Measurements from ENCODE around the gene EIF4EBP3. TPM values are rescaled to one million over a fixed set of nuclear protein-coding genes. Genes with fewer than 3 reads are reported as not detected.

The EIF4EBP3 gene
- total RNA-seq, 4 donors from 2014 or later, result 7.8 to 25.3 (median 9.2) TPM

DNA sequence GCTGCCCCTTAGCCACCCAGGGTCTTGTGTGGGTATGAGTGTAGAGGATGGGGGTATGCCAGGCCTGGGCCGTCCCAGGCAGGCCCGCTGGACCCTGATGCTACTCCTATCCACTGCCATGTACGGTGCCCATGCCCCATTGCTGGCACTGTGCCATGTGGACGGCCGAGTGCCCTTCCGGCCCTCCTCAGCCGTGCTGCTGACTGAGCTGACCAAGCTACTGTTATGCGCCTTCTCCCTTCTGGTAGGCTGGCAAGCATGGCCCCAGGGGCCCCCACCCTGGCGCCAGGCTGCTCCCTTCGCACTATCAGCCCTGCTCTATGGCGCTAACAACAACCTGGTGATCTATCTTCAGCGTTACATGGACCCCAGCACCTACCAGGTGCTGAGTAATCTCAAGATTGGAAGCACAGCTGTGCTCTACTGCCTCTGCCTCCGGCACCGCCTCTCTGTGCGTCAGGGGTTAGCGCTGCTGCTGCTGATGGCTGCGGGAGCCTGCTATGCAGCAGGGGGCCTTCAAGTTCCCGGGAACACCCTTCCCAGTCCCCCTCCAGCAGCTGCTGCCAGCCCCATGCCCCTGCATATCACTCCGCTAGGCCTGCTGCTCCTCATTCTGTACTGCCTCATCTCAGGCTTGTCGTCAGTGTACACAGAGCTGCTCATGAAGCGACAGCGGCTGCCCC lies 19.8 kb downstream of the EIF4EBP3 start:
- intact Hi-C loops (cut with DNase I), result loop anchor here (5.0 kb wide), 1 partner anchor 70 kb away; the partner anchor contains the start of gene TMCO6
- H3K9me3 ChIP-seq, result no peaks in the 10 kb centered on the region
- no peak for DNase-seq (ENCODE audit: extremely low spot score)
- H3K36me3 ChIP-seq, result peaks cover 0 to 47% (median 38%) of the 10 kb centered on the region in 4 donors
- TF ChIP-seq POLR2AphosphoS5 (IDR thresholded peaks at IDR 0.05), result no peak
- no peak for TF ChIP-seq EP300 (IDR thresholded peaks at IDR 0.05)
- TF ChIP-seq POLR2A (IDR thresholded peaks at IDR 0.05; ENCODE audit: low read depth), result no peak
- TF ChIP-seq, protein P1, sequence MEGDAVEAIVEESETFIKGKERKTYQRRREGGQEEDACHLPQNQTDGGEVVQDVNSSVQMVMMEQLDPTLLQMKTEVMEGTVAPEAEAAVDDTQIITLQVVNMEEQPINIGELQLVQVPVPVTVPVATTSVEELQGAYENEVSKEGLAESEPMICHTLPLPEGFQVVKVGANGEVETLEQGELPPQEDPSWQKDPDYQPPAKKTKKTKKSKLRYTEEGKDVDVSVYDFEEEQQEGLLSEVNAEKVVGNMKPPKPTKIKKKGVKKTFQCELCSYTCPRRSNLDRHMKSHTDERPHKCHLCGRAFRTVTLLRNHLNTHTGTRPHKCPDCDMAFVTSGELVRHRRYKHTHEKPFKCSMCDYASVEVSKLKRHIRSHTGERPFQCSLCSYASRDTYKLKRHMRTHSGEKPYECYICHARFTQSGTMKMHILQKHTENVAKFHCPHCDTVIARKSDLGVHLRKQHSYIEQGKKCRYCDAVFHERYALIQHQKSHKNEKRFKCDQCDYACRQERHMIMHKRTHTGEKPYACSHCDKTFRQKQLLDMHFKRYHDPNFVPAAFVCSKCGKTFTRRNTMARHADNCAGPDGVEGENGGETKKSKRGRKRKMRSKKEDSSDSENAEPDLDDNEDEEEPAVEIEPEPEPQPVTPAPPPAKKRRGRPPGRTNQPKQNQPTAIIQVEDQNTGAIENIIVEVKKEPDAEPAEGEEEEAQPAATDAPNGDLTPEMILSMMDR (IDR thresholded peaks at IDR 0.05), result no peak
- peak overlapping the region in 1 of 4 donors; percentile 39 for H3K27ac ChIP-seq (replicated peaks in 1 of 4)
- H3K27me3 ChIP-seq, result no peaks in the 10 kb centered on the region
- H3K4me3 ChIP-seq, result no peak overlapping the region
- peaks cover 70 to 86% (median 79%) of the 10 kb centered on the region in 4 donors for H3K4me1 ChIP-seq
- 96% methylated on average over 13 of the region's 22 CpGs for WGBS

DNA sequence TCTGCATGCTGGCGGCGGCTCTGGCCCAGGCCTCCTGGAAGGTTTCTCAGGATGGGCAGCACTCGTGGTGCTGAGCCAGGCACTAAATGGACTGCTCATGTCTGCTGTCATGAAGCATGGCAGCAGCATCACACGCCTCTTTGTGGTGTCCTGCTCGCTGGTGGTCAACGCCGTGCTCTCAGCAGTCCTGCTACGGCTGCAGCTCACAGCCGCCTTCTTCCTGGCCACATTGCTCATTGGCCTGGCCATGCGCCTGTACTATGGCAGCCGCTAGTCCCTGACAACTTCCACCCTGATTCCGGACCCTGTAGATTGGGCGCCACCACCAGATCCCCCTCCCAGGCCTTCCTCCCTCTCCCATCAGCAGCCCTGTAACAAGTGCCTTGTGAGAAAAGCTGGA lies 20.4 kb downstream of the EIF4EBP3 start:
- H3K4me1 ChIP-seq, result peaks cover 65 to 80% (median 73%) of the 10 kb centered on the region in 4 donors
- WGBS, result 100% methylated on average over 4 of the region's 13 CpGs
- peak overlapping the region in 2 of 4 donors; percentile 70 for H3K27ac ChIP-seq (replicated peaks in 1 of 4)

DNA sequence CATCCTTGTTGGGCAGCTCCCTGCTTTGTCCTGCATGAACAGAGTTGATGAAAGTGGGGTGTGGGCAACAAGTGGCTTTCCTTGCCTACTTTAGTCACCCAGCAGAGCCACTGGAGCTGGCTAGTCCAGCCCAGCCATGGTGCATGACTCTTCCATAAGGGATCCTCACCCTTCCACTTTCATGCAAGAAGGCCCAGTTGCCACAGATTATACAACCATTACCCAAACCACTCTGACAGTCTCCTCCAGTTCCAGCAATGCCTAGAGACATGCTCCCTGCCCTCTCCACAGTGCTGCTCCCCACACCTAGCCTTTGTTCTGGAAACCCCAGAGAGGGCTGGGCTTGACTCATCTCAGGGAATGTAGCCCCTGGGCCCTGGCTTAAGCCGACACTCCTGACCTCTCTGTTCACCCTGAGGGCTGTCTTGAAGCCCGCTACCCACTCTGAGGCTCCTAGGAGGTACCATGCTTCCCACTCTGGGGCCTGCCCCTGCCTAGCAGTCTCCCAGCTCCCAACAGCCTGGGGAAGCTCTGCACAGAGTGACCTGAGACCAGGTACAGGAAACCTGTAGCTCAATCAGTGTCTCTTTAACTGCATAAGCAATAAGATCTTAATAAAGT lies 21.1 kb downstream of the EIF4EBP3 start:
- intact Hi-C loops (cut with DNase I), result loop anchor here (5.0 kb wide), 1 partner anchor 69 kb away; the partner anchor contains the start of gene TMCO6
- H3K27me3 ChIP-seq, result no peaks in the 10 kb centered on the region
- peak overlapping the region; percentile 54 to 70 (median 68) for H3K27ac ChIP-seq (replicated peaks in 1 of 4)
- TF ChIP-seq POLR2A (IDR thresholded peaks at IDR 0.05; ENCODE audit: low read depth) (no peak), POLR2AphosphoS5 (IDR thresholded peaks at IDR 0.05) (no peak), EP300 (IDR thresholded peaks at IDR 0.05) (no peak)
- TF ChIP-seq, protein P1 (IDR thresholded peaks at IDR 0.05), result no peak
- H3K4me3 ChIP-seq, result no peak overlapping the region
- no peak for DNase-seq (ENCODE audit: extremely low spot score)
- H3K4me1 ChIP-seq, result peaks cover 58 to 74% (median 66%) of the 10 kb centered on the region in 4 donors
- 100% methylated on average over 2 of the region's 2 CpGs for WGBS
- H3K36me3 ChIP-seq, result peaks cover 0 to 44% (median 38%) of the 10 kb centered on the region in 4 donors
- no peaks in the 10 kb centered on the region for H3K9me3 ChIP-seq

More for the DNA sequence above, 20.4 kb downstream of the EIF4EBP3 start:
- intact Hi-C loops (cut with DNase I), result loop anchor here (5.0 kb wide), 1 partner anchor 69 kb away; the partner anchor contains the start of gene TMCO6
- Histone ChIP-seq H3K9me3 (no peaks in the 10 kb centered on the region), H3K36me3 (peaks cover 0 to 44% (median 38%) of the 10 kb centered on the region in 4 donors), H3K4me3 (no peak overlapping the region), H3K27me3 (no peaks in the 10 kb centered on the region)
- no peak for DNase-seq (ENCODE audit: extremely low spot score)
- TF ChIP-seq EP300 (IDR thresholded peaks at IDR 0.05) (no peak), POLR2AphosphoS5 (IDR thresholded peaks at IDR 0.05) (no peak), POLR2A (IDR thresholded peaks at IDR 0.05; ENCODE audit: low read depth) (no peak)
- TF ChIP-seq, protein P1 (IDR thresholded peaks at IDR 0.05), result no peak

DNA sequence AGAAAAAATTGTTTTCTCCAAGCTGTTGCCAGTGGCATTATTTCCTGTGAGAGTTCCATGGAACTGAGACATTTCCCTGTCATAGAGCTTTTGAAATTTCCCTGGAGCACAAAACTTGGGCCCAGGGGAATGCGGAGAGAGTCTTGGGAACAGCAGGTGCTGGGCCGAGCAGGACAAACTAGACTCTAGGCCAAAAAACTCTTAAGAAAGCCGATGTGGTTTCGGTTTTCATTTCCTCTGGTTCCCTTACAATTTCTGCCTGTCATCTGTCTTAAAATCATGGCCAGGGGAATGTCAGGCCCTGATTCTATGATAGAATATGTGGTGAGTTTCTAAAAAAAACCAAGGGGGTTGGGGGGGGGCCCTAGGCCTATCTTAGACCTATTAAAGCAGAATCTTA lies 21.7 kb downstream of the EIF4EBP3 start:
- no peak for DNase-seq (ENCODE audit: extremely low spot score)
- H3K9me3 ChIP-seq, result no peaks in the 10 kb centered on the region
- H3K36me3 ChIP-seq, result peaks cover 0 to 44% (median 38%) of the 10 kb centered on the region in 4 donors
- 57% methylated on average over 4 of the region's 4 CpGs for WGBS
- H3K4me3 ChIP-seq, result peak overlapping the region in 2 of 4 donors; percentile 1 to 13
- peaks cover 56 to 69% (median 62%) of the 10 kb centered on the region in 4 donors for H3K4me1 ChIP-seq
- TF ChIP-seq, protein P1 (IDR thresholded peaks at IDR 0.05), result no peak
- no peak for TF ChIP-seq POLR2A (IDR thresholded peaks at IDR 0.05; ENCODE audit: low read depth)
- peak in 1 of 2 donors; percentile 13 for TF ChIP-seq POLR2AphosphoS5 (IDR thresholded peaks at IDR 0.05)
- H3K27me3 ChIP-seq, result no peaks in the 10 kb centered on the region
- intact Hi-C loops (cut with DNase I), result loop anchor here (5.0 kb wide), 1 partner anchor 68 kb away; the partner anchor contains the start of gene TMCO6
- H3K27ac ChIP-seq (replicated peaks in 1 of 4), result peak overlapping the region; percentile 54 to 70 (median 68)
